ENCODE measurements around the gene FKBP10.
"Not testable (repeated sequence)": the region's sequence is repeated elsewhere in the genome, so short reads cannot be mapped to it uniquely, and the experiment has no call there.

The FKBP10 gene

DNA sequence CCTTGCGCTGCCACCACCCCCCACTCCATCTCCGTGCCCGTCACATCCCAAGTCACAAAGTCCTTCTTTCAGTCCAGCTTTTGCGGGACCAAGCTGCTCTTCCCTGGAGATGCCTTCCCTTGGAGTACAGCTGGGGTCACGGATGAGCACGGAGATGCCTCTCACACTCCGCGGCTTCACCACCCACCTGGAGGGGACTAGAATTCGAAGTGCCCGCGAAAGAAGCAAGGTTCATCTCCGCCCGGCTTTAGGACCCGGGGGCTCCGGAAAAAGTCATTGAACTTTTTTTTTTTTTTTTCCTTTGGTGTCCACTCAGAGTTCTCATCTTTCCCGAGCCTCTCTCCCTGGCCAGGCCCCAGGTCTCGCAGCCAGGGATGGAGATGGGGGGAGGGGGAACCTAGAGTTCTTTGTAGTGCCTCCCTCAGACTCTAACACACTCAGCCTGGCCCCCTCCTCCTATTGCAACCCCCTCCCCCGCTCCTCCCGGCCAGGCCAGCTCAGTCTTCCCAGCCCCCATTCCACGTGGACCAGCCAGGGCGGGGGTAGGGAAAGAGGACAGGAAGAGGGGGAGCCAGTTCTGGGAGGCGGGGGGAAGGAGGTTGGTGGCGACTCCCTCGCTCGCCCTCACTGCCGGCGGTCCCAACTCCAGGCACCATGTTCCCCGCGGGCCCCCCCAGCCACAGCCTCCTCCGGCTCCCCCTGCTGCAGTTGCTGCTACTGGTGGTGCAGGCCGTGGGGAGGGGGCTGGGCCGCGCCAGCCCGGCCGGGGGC, at the start of gene FKBP10:
FKBP10 (plus strand) TSS at position 624 of the 771 bp plus-strand sequence; CDS start at position 655, 31 bp downstream.
- DNase-seq = peak in 1 of 4 experiments; percentile 34

GRCh38 chr17:41763327-41763726, 49.5 kb upstream of the FKBP10 start:
- DNase-seq = no peak

DNA sequence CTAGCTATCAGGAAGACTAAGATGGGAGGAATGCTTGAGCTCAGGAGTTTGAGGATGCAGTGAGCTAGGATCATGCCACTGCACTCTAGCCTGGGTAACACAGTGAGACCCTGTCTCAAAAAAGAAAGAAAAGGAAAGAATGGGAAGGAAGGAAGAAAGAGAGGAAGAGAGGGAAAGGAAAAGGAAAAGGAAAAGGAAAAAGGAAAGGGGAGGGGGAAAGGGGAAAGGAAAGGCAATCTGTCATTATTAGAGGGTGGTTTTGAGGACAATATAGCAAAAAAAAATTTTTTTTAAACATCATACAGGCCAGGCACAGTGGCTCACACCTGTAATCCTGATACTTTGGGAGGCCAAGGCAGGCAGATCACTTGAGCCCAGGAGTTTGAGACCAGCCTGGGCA, 46.7 kb upstream of the FKBP10 start:
- no peak for DNase-seq

GRCh38 chr17:41767324-41768042, 45.3 kb upstream of the FKBP10 start:
- DNase-seq = no peak

DNA sequence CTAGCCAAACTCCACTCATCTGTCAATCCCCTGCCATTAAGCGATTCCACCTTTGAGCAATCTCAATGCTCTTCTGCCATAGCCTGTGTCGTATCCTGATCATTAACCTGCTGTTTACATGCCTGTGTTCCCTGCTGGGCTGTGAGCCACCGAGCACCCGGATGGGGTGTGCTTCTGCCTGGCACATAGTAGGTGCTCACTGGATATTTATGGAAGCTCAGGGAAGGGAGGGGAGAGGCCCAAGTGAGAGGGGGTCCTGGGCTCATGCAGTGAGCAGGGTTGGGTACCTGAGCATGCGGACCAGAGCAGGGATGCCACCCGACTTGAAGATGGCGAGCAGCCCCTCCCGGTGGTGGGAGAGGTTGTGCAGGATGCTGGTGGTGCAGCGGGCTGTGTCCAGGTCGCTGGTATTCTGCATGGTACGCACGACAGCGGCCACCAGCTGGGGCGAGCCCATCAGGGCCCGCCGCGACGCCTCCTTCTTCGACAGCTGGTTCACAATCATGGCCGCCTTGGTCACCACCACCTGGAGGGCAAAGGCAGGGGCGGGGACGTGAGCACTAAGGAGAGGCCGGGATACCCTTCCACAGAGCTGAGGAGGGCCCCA, 44.0 kb upstream of the FKBP10 start:
- no peak for DNase-seq

DNA sequence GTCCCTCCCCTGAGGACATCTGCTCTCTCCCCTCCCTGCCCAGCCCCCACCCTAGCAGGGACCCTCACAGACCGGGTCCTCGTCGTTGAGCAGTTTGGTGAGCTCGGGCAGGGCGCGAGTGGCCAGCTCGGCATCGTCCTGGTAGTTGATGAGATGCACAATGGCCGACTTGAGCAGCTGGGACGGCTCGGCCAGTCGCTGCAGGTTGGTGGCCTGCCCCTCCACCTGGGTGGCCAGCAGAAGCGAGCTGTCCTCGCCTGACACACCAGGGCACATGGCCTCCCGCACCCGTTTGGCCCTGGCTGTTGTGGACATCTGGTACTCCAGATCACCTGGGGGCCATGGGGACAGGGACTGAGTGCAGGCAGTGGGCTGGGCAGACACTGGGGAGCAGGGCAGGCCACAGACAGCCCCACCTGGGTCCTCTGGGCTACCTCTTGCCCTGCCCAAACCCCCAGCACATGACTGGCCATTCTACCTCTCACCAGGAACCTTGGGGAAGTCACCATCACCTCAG, 43.4 kb upstream of the FKBP10 start:
- no peak for DNase-seq

DNA sequence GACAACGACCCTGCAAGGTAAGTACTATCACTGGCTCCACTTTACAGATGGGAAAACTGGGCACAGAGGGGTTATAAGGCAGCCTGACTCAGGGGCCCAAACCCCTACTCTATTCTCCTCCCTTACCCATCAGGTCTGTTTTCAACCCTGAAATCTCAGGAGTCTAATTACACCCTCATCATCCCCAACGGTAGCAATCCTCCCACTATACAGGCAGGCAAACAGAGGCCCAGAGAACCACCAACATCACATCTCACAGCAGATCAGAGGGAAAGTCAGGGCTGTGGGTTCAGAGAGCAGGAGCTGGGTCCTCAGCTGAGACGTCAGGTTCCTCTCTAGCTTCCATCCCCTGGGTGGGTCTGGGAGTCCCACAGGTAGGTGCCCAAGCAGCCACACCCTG, 42.8 kb upstream of the FKBP10 start:
- DNase-seq = no peak

DNA sequence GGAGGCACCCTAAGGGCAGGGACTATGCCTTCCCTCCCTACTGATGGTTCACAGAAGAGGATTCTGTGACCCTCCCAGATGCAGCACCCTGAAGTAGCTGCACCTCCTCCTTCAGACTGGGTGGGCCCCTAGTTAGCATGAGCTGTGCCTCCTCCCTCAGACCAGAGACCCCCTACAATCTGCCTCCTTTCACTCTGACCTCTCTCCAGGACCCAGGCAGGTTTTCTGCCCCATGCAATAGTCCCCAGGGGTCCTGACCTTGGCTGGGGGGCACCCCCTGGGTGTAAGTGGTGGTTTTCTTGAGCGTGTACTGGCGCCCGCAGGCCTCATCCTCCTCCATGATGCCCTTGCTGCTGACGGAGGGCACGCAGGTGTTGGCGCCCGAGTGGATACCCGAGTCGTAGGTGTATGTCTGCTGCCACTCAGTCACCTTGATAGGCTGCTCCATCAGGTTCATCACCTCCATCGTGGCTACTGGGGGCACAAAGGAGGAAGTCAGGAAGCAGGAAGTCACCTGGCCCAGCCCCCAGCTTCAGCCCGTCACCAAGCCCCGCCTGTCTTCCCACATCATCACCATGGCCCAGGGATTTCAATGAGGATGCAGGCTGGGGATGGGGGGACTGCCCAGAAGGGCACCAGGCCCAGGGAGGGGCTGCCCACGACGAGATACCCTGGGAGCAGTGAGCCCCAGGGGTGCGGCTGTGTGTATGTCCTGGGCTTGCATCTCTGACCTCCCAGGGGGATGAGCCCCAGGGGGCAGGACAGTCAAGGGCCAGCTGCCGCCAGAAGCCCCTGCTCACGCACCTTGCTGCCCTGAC, 41.2 kb upstream of the FKBP10 start:
- no peak for DNase-seq

DNA sequence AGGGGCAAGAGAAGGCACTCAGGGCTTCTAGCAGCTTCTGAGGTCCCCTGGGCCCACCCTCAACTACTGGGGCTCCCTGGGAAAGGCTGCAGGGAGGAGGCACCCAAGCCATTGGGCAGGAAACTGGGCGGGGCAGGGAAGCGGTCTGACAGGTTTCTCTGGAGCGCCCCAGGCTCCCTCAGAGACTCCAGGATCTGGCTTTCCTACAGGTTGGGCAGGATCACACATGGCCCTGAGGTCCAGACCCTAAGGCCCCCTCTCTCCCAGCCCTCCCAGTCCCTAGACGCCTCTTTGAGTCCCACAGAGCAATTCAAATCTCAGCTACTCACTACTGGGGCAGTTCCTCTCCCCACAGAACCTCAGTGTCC, 40.6 kb upstream of the FKBP10 start:
- DNase-seq = no peak

DNA sequence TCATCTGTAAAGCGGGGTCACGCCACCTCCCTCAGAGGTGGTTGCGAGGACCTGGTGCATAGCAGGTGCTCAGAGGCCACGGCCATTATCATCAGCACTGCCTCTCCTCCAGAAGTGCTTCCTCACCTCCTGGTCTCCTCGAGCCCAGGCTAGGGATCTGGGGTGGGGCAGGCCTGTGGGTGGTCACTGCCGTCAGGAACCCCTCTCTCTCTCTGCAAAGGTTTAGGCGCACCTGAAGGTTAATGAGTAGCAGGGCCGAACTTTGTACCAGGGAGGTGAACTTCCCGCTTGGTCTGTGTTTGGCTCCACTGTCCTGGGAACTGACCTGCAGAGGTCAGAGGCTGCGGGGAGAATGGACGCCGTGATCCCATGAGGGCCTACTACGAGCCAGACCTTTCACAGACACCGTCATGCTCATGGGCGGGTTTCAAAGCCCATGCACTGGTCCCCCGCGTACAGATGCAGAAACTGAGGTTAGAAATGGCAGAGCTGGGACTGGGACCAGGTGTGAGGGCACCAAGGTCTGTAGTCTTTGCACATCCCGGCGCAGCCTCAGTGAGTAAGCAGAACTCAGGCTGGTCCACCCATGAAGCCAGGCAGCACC, 40.1 kb upstream of the FKBP10 start:
- DNase-seq = no peak

DNA sequence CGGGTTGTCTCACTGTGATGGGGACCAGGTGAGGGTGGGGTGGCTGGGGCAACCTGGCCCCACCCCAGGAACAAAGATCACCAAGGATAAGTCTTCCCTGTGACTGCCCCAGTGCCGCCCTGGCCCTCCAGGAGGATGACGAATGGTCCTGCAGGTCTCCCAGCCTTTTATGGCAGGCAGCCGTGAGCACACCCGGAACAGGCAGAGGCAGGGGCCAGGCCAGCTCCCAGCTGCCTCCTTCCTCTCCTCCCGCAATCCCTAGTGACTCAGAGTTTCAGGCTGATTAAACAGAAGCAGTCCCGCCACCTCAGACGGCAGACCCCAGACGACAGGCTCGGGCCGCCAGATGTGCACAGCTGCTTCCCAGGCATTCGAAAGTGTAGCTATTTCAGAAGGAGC, 39.6 kb upstream of the FKBP10 start:
- DNase-seq = no peak

DNA sequence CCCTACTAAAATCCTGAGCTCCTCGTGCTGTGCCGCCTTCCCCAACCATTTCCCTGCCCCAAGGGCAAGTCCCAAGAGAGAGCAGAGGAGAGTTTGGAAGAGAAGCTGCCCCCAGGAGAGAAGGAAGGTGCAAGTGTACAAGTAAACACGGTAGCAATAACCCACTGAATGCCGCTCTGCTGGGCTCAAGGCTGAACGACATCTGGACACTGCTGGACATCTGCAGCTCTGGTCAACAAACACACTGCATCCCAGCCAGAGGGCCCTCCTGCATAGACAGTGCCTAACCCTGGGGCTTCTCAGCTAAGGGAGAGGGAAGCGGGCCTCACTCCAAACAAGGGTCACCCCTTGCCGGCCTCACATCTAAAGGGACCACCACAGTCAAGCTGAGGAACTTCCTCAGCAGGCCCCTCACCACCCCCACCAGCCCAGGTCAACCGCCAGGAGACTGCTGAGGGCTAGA, 39.0 kb upstream of the FKBP10 start:
- DNase-seq = no peak

GRCh38 chr17:41775394-41776226, 37.2 kb upstream of the FKBP10 start:
- DNase-seq = no peak

GRCh38 chr17:41776262-41776900, 36.4 kb upstream of the FKBP10 start:
- DNase-seq = not testable (repeated sequence)

GRCh38 chr17:41777157-41777573, 35.6 kb upstream of the FKBP10 start:
- no peak for DNase-seq

DNA sequence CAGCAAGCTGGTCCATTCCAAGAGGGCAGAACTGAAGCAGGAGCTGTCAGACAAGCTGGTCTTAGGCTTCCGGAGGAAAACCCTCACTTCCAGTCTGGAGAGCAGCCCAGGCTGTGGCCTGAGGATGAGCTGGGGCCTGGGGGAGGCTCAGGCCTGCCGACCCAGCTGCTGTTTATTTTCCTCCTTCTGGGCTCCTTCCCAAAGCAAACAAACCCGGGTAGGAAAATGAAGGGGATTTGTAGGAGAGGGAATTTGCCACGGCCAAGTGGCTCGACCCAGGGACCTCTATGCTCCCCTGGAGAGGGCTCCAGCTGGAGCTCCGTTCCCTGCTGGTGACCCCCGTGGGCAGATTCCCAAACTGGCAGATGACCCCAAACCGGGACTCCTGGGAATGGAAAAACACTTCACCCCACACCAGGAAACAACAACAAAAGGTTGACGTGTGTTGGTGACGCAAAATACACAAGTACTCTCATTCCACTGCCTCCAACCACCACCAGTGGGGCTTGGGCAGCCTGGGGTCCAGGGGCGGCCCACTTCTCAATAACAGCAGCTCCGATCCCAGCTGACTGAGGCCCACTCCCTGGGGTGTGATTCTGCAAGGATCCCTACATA, 35.1 kb upstream of the FKBP10 start:
- DNase-seq = no peak

GRCh38 chr17:41779954-41780353, 32.9 kb upstream of the FKBP10 start:
- DNase-seq = no peak

GRCh38 chr17:41781404-41782110, 31.2 kb upstream of the FKBP10 start:
- no peak for DNase-seq

- no peak for DNase-seq
Observed at GRCh38 chr17:41782142-41782541, 30.7 kb upstream of the FKBP10 start.

All from activated naive CD4-positive, alpha-beta T cell (primary cell).